ENCODE data around the gene NAP1L5.

The NAP1L5 gene

GRCh38 chr4:88697588-88698329, at the start of gene NAP1L5:
TSS of gene NAP1L5 (minus strand) at chr4:88697829. CDS start at chr4:88697754, 75 bp downstream.
- DNase-seq = no peak

- DNase-seq = no peak
Measured at GRCh38 chr4:88747351-88747750, 49.7 kb upstream of the NAP1L5 start.

GRCh38 chr4:88746206-88746605, 48.6 kb upstream of the NAP1L5 start:
- DNase-seq = no peak

- no peak for DNase-seq
Measured at GRCh38 chr4:88745581-88746163, 48.0 kb upstream of the NAP1L5 start.

- no peak for DNase-seq
Measured at GRCh38 chr4:88745175-88745574, 47.5 kb upstream of the NAP1L5 start.

GRCh38 chr4:88744609-88745008, 47.0 kb upstream of the NAP1L5 start:
- DNase-seq = no peak

- no peak for DNase-seq
Measured at GRCh38 chr4:88743696-88744095, 46.1 kb upstream of the NAP1L5 start.

- no peak for DNase-seq
Measured at GRCh38 chr4:88742561-88742960, 44.9 kb upstream of the NAP1L5 start.

GRCh38 chr4:88738180-88738579, 40.6 kb upstream of the NAP1L5 start:
- no peak for DNase-seq

GRCh38 chr4:88737307-88737941, 39.8 kb upstream of the NAP1L5 start:
- DNase-seq = peak; percentile 6

- no peak for DNase-seq
Measured at GRCh38 chr4:88736264-88736663, 38.6 kb upstream of the NAP1L5 start.

GRCh38 chr4:88735564-88735963, 37.9 kb upstream of the NAP1L5 start:
- no peak for DNase-seq

GRCh38 chr4:88734403-88734949, 36.8 kb upstream of the NAP1L5 start:
- no peak for DNase-seq

GRCh38 chr4:88732714-88733368, 35.2 kb upstream of the NAP1L5 start:
- no peak for DNase-seq

GRCh38 chr4:88731381-88731780, 33.8 kb upstream of the NAP1L5 start:
- DNase-seq = no peak

GRCh38 chr4:88730811-88731210, 33.2 kb upstream of the NAP1L5 start:
- DNase-seq = no peak

GRCh38 chr4:88729146-88729760, 31.6 kb upstream of the NAP1L5 start:
- no peak for DNase-seq

GRCh38 chr4:88728146-88728545, 30.5 kb upstream of the NAP1L5 start:
- DNase-seq = no peak

GRCh38 chr4:88725986-88726385, 28.4 kb upstream of the NAP1L5 start:
- no peak for DNase-seq

GRCh38 chr4:88725143-88725542, 27.5 kb upstream of the NAP1L5 start:
- no peak for DNase-seq

GRCh38 chr4:88724406-88724805, 26.8 kb upstream of the NAP1L5 start:
- DNase-seq = no peak

GRCh38 chr4:88722828-88723227, 25.2 kb upstream of the NAP1L5 start:
- DNase-seq = no peak

- DNase-seq = no peak
Measured at GRCh38 chr4:88722276-88722780, 24.7 kb upstream of the NAP1L5 start.
